PC-3 (cell line): ENCODE results near the gene RAF1. TPM values are rescaled to one million over a fixed set of nuclear protein-coding genes. Genes with fewer than 3 reads are reported as not detected.

Source experiments
- ATAC-seq: fragments of 200-7000 bp; cut with Tn5 transposase; 2 replicates; pipeline ENCODE4 v1.9.1; 2020; ENCODE audit warnings: mild to moderate bottlenecking, moderate library complexity
- BruUV-seq: library from RNA; stranded (reverse); fragments of 400-500 nt; replicated peaks from 2 replicates; lab custom pipeline; 2021; lab: Mats Ljungman, UMichigan
- CTCF ChIA-PET: fragments of 300-600 bp; sonication (Branson Sonifier 250); formaldehyde crosslinking; loops from one replicate; lab custom pipeline; 2022; ENCODE audit warnings: antibody characterized with exemption; lab: Charles Lee
- POLR2A ChIA-PET: fragments of 300-600 bp; sonication (Branson Sonifier 250); formaldehyde crosslinking; loops from one replicate; lab custom pipeline; 2022; ENCODE audit warnings: antibody characterized with exemption; ENCODE audit not compliant: unreplicated experiment; lab: Charles Lee
- DNase-seq: peaks from one replicate; pipeline ENCODE4 v3.0.0-alpha.2; 2015
- H2AFZ ChIP-seq: fragments of 300-600 bp; sonication (generic); 2 replicates; pipeline ENCODE4 v1.6.0; 2016; ENCODE audit warnings: antibody characterized with exemption, low read length
- H3F3A ChIP-seq: fragments of 300-600 bp; sonication (generic); one replicate; pipeline ENCODE4 v1.6.0; 2017; ENCODE audit warnings: antibody characterized with exemption, low read length, control low read depth, mild to moderate bottlenecking; ENCODE audit not compliant: unreplicated experiment
- H3K27ac ChIP-seq: fragments of 300-600 bp; sonication (generic); 2 replicates; pipeline ENCODE4 v1.5.1; 2016; ENCODE audit warnings: mild to moderate bottlenecking, low read length
- H3K27me3 ChIP-seq: fragments of 300-600 bp; sonication (generic); 2 replicates; pipeline ENCODE4 v1.6.1; 2016; ENCODE audit warnings: low read length, mixed read lengths
- H3K36me3 ChIP-seq: fragments of 300-600 bp; sonication (generic); 2 replicates; pipeline ENCODE4 v1.6.1; 2016; ENCODE audit warnings: low read depth, mixed run types, low read length, mixed read lengths
- H3K4me1 ChIP-seq: fragments of 300-600 bp; sonication (generic); 2 replicates; pipeline ENCODE4 v1.5.1; 2016; ENCODE audit warnings: low read length; ENCODE audit not compliant: insufficient read depth
- H3K4me2 ChIP-seq: fragments of 300-600 bp; sonication (generic); 2 replicates; pipeline ENCODE4 v1.6.0; 2016; ENCODE audit warnings: low read length
- H3K4me3 ChIP-seq: fragments of 300-600 bp; sonication (generic); 2 replicates; pipeline ENCODE4 v1.5.1; 2016; ENCODE audit warnings: mild to moderate bottlenecking, low read length, mixed read lengths
- H3K79me2 ChIP-seq: fragments of 300-600 bp; sonication (generic); 2 replicates; pipeline ENCODE4 v1.6.1; 2017; ENCODE audit warnings: low read length, mixed read lengths
- H3K9ac ChIP-seq: fragments of 300-600 bp; sonication (generic); 2 replicates; pipeline ENCODE4 v1.6.0; 2016; ENCODE audit warnings: mild to moderate bottlenecking, low read length
- H3K9me2 ChIP-seq: fragments of 300-600 bp; sonication (generic); replicated peaks from 2 replicates; pipeline ENCODE4 v1.6.1; 2016; ENCODE audit warnings: mixed run types, low read length, mixed read lengths
- H3K9me3 ChIP-seq: fragments of 300-600 bp; sonication (generic); 2 replicates; pipeline ENCODE4 v1.6.1; 2016; ENCODE audit warnings: low read length, mixed read lengths
- H4K20me1 ChIP-seq: fragments of 300-600 bp; sonication (generic); 2 replicates; pipeline ENCODE4 v1.6.1; 2016; ENCODE audit warnings: low read length, mixed read lengths
- CTCF ChIP-seq: fragments of 300-600 bp; sonication (generic); conservative IDR thresholded peaks from 2 replicates; pipeline ENCODE4 v1.5.1; 2017; ENCODE audit warnings: antibody characterized with exemption, low read depth, mild to moderate bottlenecking, low read length
- EZH2 ChIP-seq: fragments of 300-600 bp; sonication (generic); IDR thresholded peaks from one replicate; pipeline ENCODE4 v1.6.1; 2017; ENCODE audit warnings: antibody characterized with exemption, mild to moderate bottlenecking, low read length; ENCODE audit not compliant: unreplicated experiment
- EZH2phosphoT487 ChIP-seq: fragments of 300-600 bp; sonication (generic); IDR thresholded peaks from 2 replicates; pipeline ENCODE4 v1.6.1; 2018; ENCODE audit warnings: mild to moderate bottlenecking, antibody characterized with exemption, low read length, borderline replicate concordance
- intact Hi-C: fragments of 100-400 bp; cut with micrococcal nuclease; formaldehyde crosslinking; loops from 2 replicates; pipeline ENCODE4 v1.9.0; 2023
- total RNA-seq: library from RNA; depleted of rRNA; stranded (reverse); fragments of >200 nt; gene quantifications from 2 replicates; pipeline ENCODE4 v1.2.3, GENCODE V29; 2014

RAF1 gene
- total RNA-seq, 1 experiment from 2014 or later: 130 TPM

GRCh38 chr3:12706504-12707253 is 42.8 kb upstream of the RAF1 start:
- ChIA-PET CTCF (interaction anchor here (0.5 to 1.4 kb wide), 11 partner anchors 14 to 511 kb away, joined by 3 to 10 read pairs (median 4); partner anchors contain the start of gene CAND2), POLR2A (no interaction called here)
- Histone ChIP-seq H2AFZ (no peak overlapping the region), H3K4me3 (no peak overlapping the region), H4K20me1 (no peaks in the 10 kb centered on the region), H3F3A (no peaks in the 10 kb centered on the region), H3K79me2 (no peaks in the 10 kb centered on the region), H3K9me3 (no peaks in the 10 kb centered on the region), H3K36me3 (no peaks in the 10 kb centered on the region), H3K9ac (no peak overlapping the region), H3K27ac (no peak overlapping the region), H3K9me2 (no peaks in the 10 kb centered on the region), H3K4me1 (peaks cover 18% of the 10 kb centered on the region), H3K27me3 (no peaks in the 10 kb centered on the region), H3K4me2 (no peak overlapping the region)
- TF ChIP-seq CTCF: peak; percentile 96
- no peak for TF ChIP-seq EZH2phosphoT487
- intact Hi-C loops: loop anchor here (1.0 to 5.0 kb wide), 3 partner anchors 14 to 186 kb away; no protein-coding TSS in a partner anchor
- ATAC-seq (peak; percentile 94), DNase-seq (peak; percentile 92)
- BruUV-seq: no TSS peak

DNA sequence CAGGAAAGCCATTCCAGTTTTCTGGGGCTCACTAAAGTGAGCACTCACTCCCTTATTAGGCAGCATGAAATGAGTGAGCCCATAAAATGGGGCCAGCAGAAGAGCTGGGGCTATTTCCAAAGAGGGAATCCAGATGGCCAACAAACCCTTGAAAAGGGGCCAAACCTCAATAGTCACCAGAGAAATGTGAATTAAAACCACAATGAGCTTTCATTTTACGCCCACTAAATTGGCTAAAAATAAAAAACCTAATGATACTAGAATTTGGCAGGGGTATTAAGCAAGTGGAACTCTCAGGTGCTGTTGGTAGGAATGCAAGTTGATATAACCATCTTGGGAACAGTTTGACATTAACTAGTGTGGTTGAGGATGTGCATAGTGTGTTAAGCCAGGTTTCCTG is 42.1 kb upstream of the RAF1 start:
- no peaks in the 10 kb centered on the region for H3K36me3 ChIP-seq
- intact Hi-C loops: loop anchor here (1.0 to 5.0 kb wide), 3 partner anchors 14 to 187 kb away; no protein-coding TSS in a partner anchor
- ChIA-PET POLR2A (no interaction called here), CTCF (interaction anchor here (0.6 to 1.4 kb wide), 5 partner anchors 20 to 446 kb away, joined by 3 to 5 read pairs (median 3); no protein-coding TSS in a partner anchor)
- no peaks in the 10 kb centered on the region for H3K27me3 ChIP-seq
- no peak overlapping the region for H3K4me2 ChIP-seq
- peaks cover 18% of the 10 kb centered on the region for H3K4me1 ChIP-seq
- no peak overlapping the region for H3K27ac ChIP-seq
- H3K9ac ChIP-seq: no peak overlapping the region
- DNase-seq: no peak
- H2AFZ ChIP-seq: no peak overlapping the region
- no peaks in the 10 kb centered on the region for H3K79me2 ChIP-seq
- no peaks in the 10 kb centered on the region for H3K9me2 ChIP-seq
- H4K20me1 ChIP-seq: no peaks in the 10 kb centered on the region
- no peak overlapping the region for H3K4me3 ChIP-seq
- H3F3A ChIP-seq: no peaks in the 10 kb centered on the region
- H3K9me3 ChIP-seq: no peaks in the 10 kb centered on the region
- no peak for ATAC-seq
- no TSS peak for BruUV-seq
- TF ChIP-seq EZH2phosphoT487 (no peak), CTCF (no peak), EZH2 (no peak)

GRCh38 chr3:12705374-12705926 is 41.5 kb upstream of the RAF1 start:
- Histone ChIP-seq H3K36me3 (no peaks in the 10 kb centered on the region), H3K9ac (no peak overlapping the region), H3K9me3 (no peaks in the 10 kb centered on the region), H3K79me2 (no peaks in the 10 kb centered on the region), H3K9me2 (no peaks in the 10 kb centered on the region), H3F3A (no peaks in the 10 kb centered on the region), H3K4me2 (no peak overlapping the region), H3K4me3 (no peak overlapping the region), H3K27ac (no peak overlapping the region), H3K27me3 (no peaks in the 10 kb centered on the region), H4K20me1 (no peaks in the 10 kb centered on the region), H3K4me1 (peaks cover 18% of the 10 kb centered on the region), H2AFZ (no peak overlapping the region)
- POLR2A ChIA-PET: no interaction called here
- CTCF ChIA-PET: interaction anchor here (0.7 to 1.4 kb wide), 3 partner anchors 21 to 104 kb away, joined by 3 to 5 read pairs (median 3); no protein-coding TSS in a partner anchor
- TF ChIP-seq CTCF (no peak), EZH2phosphoT487 (no peak), EZH2 (no peak)
- BruUV-seq: no TSS peak
- intact Hi-C loops: loop anchor here (5.0 kb wide), 1 partner anchor 127 kb away; no protein-coding TSS in a partner anchor
- DNase-seq: no peak
- ATAC-seq: no peak
